ENCODE data around the gene AK8.

Gene AK8, protein sequence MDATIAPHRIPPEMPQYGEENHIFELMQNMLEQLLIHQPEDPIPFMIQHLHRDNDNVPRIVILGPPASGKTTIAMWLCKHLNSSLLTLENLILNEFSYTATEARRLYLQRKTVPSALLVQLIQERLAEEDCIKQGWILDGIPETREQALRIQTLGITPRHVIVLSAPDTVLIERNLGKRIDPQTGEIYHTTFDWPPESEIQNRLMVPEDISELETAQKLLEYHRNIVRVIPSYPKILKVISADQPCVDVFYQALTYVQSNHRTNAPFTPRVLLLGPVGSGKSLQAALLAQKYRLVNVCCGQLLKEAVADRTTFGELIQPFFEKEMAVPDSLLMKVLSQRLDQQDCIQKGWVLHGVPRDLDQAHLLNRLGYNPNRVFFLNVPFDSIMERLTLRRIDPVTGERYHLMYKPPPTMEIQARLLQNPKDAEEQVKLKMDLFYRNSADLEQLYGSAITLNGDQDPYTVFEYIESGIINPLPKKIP

DNA sequence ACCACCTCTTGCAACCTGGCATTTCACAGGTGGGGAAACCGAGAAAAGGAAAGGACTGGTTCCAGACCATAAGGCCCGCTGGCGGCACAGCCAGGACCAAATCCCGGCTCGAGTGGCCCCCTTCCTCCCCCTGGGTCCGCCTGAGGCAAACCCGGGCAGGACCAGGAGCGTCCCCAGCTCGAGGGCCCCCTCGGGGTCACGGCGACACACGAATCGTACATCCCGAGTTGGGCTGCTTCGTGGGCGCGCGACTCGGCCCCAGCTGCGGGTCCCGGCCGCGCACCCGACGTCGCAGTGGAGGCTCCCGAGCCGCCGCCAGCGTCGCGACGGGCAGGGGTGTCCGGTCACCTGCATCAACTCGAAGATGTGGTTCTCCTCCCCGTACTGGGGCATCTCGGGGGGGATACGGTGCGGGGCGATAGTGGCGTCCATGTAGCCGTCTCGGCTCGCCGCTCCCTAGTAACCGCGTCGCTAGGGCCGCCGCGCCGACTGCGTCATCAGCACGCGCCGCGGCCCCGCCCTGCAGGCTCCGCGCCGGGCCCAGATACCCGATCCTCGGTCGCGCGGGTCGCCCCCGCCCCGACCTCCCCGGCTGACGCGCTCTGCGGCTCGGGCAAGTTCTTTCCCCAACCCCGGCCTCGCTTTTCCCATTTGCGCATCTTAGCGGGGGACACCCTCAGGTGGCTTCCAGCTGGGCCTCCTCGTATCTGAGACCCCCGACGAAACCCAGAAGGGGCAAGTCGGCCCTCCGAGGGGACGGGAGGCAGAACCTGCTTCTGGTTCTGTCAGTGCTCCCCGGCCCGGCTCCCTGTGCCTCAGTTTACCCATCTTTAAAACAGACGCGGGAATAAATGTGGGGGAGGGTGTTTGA is at the start of gene AK8:
Gene AK8 (minus strand): TSS at position 461 of the 871 bp plus-strand sequence. CDS start 29 bp downstream, at position 432.
- DNase-seq = peak; percentile 26

DNA sequence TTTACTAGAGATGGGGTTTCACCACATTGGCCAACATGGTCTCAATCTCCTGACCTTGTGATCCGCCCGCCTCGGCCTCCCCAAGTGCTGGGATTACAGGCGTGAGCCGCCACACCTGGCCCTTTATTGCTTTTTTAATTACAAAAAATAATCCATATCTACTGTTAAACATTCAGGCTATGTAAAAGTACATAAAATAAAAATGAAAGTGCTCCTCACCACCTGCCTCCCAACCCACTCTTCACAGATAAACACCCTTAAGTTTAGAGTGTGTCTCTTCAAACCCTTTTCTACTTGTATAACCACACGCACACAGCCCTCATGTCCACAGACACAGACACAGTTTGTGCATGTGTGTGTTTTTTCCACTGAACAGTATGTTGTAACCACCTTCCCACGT is 49.6 kb upstream of the AK8 start:
- DNase-seq = no peak

DNA sequence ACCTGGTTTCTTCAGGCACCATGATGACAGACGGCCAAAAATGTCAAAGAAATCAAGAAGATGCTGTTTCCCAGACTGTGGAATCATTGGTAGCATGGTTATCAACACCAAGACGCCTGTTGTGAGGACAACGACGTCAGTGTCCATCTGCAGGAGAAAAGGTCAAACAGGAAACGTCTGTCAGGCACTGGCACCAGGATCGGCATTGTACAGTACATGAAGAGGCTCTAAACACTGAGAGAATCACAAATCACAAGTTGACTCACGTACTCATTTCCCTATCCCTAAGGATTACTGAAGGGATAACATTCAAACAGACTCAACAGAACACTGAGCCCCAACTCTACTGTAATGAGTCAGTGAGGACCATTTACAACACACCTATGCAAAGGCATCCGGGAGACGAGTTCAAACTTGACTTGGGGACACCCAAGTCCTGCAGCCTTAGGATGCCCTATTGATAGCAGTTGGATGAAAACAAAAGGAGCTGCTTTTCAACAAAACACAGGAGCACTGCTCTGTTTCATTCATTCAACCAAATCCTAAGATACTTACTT is 45.3 kb upstream of the AK8 start:
- DNase-seq = no peak

DNA sequence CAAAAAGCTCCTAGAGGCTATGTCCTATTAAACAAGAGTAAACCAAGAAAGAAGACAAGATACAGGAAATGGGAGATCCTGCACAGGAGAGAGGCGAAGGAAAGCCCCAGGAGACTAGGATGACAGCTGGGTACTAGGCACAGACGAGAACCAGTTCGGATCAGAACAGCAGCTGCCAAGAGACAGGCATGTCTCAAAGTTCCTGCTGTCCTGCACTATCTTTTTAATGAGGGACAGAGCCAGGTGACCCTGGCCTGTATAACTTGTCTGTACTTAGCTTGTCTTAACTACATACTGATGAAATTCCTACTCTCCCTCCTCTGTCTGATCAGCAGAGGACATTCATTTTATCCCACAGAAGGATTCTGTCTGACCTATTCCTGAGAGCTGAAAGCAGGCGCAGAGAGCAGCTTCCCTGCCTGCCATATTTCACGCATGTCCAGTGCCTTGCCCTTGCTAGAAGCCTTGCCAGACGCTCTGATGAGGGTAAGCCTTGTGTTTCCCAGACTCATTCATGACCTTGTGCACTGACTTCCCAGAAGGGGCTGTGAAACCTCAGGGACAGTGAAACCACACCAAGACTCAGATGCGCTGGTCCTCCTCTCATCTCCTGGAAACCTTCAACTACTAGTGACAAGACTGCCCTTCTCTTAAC is 41.7 kb upstream of the AK8 start:
- no peak for DNase-seq

DNA sequence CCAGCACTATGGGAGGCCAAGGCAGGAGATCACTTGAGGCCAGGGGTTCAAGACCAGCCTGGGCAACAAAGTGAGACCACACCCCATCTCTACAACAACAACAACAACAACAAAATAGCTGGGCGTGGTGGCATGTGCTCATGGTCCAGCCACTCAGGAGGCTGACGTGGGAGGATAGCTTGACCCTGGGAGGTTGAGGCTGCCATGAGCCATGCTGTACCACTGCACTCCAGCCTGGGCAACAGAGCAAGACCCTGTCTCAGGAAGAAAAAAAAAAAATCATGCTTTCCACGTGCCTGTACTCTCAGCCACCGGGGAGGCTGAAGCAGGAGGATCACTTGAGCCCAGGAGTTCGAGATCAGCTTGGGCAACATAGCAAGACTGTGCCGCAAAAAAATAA is 36.8 kb upstream of the AK8 start:
- DNase-seq = no peak

DNA sequence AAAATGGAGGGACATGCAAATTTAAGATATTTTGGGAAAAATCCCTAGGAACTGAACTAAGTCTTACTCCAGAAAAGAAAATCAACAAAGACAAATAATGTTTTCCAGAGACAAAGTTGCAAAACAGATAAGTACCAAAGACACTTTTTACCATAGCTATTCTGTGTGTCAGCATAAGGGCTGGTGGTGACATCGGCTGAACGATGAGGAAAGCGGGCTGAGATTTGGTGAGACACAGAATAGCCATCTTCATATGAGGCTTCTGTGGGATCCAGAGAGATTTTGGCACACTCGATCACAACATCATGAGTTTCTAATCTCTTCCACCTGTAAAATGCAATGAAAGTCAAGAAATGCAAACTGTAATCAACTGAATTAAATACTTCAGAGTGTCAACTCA is 34.0 kb upstream of the AK8 start:
- DNase-seq = no peak

DNA sequence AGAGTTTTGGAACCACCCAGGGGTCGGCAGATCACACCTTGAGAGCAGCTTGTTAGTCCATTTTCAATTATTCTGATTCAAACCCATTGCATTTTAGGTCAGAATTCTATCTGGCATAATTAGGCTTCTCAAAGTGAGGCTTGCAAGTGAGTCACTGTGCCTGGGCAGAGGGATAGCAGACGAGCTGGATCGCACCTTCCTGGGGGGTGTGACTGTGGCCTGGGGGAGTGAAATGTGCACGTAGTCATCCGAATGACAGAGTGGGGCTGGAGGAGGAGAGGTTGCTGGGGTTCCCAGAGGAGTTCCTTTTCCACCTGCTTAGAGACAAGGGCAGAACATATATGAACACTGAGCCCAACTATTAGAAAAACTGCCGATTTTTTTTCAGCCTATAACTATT is 32.3 kb upstream of the AK8 start:
- no peak for DNase-seq

DNA sequence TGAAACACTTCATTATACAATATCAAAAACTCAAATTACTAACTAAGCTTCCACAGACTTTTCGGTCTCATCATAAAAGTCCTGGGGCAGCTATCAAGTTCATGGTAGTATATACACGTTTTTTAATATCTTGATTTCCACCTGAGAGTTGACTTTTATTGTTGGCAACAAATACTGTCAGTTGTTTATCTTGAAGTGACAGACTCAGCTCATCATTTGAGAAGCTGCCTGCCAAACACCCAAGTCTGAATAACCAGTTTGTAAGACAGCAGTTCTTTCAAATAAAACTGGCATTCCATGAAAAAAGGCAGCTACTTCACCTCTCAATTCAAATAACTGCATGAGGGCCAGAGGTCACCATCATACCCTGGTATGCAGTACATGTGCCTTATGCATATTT is 31.2 kb upstream of the AK8 start:
- DNase-seq = no peak

DNA sequence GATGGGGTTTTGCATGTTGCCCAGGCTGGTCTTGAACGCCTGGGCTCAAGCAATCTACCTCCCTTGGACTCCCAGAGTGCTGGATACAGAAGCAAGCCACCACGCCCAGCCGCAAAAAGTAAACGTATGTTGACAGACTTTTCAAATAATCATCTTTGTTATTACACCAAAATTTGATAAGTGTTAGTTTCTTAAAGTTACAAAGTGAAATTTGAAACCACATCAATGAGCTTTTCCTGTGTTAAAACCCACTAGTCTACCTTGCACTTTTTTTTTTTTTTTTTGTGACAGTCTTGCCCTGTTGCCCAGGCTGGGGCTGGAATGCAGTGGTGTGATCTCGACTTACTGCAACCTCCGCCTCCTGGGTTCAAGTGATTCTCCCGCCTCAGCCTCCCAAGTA is 30.6 kb upstream of the AK8 start:
- no peak for DNase-seq

DNA sequence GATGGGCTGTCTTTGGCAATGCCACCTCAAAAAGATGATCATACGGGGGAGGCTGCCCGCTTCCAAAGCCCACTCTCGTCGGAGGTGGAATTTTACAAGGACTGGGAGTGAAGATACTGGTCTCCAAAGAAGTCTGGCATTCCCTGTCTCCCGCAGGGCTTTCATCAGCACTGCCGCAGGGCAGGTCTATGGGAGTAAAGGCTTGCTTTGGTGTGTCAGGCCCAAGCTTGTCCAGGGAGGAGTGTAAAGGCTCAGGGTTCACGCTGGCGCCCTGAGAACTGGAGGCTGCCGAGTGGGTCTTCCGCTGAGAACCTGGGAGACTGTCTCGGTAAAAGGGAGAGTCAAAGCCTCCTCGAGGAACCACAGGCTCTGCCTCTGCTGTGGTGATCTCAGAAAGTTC is 27.6 kb upstream of the AK8 start:
- DNase-seq = no peak

DNA sequence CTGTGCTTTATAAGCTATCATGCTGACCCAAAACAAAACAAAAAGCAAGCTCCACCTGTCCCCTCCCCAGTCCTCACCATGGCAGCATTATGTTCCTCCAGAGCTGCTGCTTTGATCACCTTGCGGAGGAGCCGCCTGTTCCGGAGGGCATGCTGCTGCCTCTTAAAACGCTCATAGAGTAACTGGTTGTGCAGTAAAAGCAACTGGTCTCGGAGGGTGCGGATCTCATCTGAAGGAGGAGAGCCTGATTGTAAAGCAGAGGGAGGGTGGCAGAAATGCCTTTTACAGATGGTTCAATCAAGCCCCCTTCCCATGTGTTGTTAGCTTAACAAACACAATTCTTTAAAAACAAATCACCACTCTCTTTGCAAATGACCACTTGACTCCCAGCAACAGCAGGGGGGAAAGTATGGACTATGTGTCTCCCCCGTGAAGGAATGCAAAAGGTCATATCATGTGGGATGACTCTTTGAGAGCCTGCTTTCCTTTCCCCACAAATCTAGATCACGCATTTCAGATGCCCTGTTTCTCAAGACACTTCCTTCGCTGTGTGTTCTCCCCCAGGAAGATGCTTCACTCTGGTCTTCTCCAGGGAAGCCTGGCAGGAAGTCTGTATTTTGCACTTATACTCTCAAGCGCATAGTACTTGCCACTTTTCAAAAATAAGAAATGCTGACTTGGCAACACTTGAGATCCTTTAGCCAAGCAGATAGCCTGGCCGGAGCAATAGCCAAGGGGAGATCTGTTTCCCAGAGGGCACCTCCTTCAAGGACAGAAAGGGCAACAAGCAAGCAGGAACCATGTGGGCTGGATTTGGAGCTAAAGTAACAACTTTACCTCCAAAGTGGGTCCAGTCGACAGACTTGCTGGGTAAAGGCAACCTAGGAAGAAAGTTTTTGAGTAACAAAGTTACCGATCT is 25.7 kb upstream of the AK8 start:
- DNase-seq = no peak

DNA sequence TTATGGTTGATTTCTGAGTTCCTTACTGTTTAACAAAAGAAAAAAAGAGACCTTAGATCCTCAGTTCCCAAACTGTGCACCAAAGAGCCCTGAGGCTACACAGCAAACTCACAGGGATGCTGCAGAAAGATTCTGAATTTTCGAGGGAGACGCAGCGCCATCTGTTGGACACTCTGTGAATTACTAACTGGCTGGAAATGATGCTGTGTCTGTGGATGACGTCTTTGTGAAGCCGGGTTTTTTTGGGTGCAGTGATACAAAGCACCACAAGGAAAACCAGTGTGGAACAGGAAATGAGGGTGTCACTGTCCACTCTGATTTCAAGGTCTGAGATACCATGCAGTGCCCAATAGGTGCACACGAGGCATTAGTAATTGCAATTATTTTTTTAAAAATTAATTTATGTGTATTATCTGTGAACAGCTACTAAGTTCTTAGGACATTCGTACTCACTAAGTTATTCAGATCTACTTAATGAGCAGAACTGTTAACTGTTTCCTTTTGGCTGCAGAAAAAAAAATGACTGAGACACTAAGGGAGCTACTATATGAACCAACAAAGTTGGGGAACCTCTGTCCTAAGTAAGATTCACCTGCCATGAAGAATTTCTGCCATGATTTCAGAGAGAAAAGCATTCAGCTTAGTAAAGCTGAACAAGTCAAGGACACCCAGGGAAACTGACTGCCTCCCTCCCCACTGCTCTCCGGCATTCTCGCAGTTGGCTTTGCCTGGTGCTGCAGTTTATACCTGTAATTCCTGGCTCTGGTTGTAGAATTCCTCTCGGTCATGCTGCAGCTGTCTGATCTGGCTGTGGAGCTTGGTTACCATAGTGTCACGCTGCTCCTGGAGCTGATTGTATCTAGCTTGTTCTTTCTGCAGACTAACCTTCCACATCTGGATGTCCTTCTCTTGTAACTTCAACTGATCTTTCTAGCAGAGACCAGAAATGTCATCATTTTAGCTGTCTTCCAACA is 24.1 kb upstream of the AK8 start:
- DNase-seq = peak; percentile 62

DNA sequence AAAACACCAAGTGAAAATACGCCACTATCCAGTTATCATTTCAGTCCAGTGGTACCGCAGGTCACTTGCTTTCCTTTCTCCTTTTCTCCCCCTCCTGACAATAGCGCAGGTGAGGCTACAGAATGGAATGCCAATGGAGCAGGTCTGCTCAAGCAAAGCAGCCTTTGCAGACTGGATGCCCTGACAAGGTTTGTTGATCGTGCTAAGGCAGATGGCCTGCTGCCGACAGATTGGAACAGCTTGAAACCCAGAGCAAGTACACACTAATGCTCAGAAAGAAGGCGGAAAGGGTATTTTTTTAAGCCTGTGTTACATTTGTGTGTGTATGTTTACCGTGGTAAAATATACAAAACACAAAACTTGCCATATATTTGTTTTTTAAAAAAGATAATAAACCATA is 20.0 kb upstream of the AK8 start:
- DNase-seq = no peak

DNA sequence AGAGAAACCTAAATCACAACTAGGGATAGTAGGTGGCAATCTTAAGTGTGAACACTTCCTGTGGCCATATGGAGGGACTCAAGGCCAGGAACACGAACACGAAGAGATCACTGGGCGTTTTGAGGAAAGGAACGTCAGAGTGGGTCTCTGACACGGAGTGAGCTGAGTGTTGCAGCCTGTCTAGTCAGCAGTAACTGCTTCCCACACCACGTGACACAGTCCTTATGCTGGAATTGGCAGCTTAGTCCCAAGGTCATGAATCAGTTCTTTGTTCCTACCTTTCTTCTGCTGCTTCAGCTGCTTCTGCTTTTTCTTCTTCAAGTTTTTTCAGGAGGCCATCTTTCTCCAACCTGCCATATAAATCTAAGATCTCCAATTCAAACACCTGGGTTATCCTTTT is 18.8 kb upstream of the AK8 start:
- DNase-seq = no peak

DNA sequence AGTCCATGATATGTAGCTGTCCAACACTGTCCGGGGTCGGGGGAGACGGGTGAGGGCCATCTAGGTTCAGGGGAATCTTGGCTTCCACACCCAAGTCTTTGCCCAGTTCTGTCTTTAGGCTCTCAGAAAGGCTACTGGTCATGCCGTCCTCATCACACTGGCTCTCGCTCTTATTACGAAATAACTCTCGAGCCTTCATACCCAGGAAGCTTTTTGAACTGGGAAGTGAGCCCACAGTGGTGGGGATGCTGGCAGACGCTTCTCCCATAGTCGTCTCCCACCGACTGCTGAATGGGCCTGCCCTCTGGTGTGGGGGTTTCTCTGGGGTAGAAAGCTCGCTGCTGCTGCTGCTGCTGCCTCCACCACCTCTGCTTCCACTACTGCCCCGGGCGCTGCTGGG is 18.2 kb upstream of the AK8 start:
- DNase-seq = no peak

DNA sequence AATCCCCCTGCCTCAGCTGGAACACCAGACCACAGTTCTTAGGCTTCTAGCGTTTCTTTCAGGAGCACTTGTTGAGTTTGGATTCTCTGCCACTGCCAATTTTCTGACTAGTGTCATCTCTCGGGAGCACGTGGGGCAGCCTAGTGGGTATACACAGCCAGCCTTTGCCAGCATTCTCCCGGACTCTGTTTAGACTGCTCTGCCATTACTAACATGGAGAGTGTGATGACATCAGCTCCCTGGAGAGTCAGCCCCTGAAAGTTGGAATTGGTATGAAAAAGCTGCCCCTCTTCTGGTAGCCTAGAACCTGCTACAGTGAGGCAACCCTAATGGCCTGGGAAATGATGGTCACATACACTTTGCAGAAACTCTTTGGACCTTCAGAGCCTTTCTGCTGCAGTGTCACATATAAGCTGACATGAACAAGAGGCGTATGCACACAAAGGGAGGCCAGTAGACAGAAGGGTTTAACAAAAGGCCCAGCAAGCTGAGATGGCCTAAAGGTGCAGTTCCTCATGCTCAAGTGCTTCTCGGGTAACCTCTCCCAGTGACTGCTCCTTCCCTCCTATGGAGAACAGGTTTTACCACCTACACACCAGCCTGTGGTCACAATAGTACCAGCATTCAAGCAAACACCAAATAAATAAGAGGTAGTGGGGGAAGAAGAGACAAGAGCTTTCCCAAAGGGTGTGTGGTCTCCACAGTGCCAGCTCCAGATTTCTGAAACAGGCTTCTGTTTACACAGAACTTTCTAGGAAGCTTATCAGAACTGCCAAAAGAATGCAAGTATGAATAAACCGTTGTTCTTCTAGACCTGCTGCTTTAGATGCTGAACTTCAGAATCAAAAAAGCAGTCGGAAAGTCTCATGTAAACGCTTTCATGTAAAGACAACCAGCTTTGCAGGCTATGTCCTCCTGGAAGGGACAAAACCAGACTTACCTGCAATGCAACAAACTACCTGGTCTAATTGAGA is 17.1 kb upstream of the AK8 start:
- no peak for DNase-seq

DNA sequence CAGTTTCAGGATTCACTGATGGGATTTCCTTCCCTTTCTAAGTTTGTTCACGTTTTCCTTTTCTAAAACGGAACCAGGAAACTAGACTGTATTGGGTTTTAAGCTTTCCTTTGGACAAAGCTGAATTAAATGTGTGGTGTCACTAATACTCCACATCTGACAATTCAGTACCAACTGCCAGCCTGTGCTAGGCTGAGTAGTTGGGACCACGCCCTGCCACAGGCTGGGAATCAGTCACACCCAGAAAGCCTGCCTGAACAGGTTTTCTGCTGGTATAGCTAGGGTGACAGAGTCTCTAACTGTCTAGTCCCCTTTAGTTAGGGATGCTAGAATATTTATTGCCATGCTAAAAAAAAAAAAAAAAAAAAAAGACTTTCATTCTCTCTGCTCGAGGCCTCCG is 16.3 kb upstream of the AK8 start:
- DNase-seq = no peak

DNA sequence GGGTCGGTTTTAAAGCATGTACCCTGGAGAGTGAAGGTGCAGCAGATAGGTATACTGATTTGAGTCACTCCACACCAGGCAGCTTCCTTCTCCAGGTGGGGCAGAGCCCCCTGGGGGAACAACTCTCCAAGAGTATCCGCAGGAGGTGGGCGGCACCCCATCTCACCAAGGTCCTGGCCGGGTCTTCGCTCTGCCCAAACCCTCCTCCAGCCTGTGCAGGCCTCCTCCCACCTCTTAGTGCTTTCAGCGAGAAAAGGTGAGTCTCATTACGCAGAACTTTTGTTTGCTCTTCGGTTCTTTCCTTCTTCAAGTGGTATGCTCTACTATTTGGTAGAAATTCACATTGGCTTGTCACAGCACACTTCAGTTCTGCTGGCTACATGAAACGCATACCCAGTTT is 14.3 kb upstream of the AK8 start:
- no peak for DNase-seq

DNA sequence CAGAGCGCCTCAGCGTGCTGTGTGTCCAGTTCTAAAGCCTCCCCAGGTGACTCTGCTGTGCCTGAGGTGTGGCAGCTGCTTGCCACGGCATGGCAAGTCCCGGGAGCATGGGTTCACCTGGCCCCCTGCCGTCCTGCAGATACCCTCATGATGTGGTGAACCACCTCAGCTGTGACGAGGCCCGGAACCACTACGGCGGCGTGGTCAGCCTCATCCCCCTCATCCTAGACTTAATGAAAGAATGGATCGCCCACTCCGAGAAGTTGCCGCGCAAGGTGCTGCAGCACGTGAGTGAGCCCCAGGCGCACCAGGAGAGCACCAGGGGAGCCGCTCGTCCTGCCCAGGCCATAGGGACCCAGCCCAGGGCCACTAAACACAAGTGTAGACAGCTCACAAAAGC is 10.1 kb upstream of the AK8 start:
- DNase-seq = no peak

Data from NCI-H1092 (cell line).